ENCODE results near the gene BRSK2. TPM values are rescaled to one million over a fixed set of nuclear protein-coding genes. Genes with fewer than 3 reads are reported as not detected.

The BRSK2 gene
- total RNA-seq, 1 experiment from 2014 or later: 1.2 TPM

DNA sequence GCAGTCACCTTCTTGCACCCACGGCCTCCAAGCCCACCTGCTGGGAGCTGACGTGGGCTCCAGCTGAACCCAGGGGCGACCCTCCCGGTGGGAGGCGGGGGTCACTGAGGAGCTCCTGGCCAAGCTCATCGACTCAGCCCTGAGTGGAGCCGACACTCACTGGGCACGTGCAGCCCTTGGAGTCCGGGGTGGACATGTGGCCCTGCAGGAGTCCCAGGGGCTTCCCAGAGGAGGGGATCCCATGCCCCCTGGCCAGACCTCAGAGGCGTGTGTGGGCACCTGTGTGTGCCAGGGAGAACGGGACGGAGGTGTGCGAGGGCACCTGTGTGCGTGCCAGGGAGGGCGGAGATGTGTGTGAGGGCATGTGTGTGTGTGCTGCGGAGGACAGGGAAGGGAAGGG, 20.8 kb upstream of the BRSK2 start:
- H3K4me1 ChIP-seq (ENCODE audit: insufficient read depth, low read length): no peaks in the 10 kb centered on the region
- no peak overlapping the region for H3K9ac ChIP-seq (ENCODE audit: low read length)
- no peaks in the 10 kb centered on the region for H3K9me2 ChIP-seq (replicated peaks; ENCODE audit: low read length)
- no peaks in the 10 kb centered on the region for H4K20me1 ChIP-seq (ENCODE audit: low read length)
- no peak overlapping the region for H2AFZ ChIP-seq (ENCODE audit: low read length)
- no peak overlapping the region for H3K4me3 ChIP-seq (ENCODE audit: low read length)
- CTCF ChIA-PET: no interaction called here
- POLR2A ChIA-PET (ENCODE audit: unreplicated experiment): no interaction called here
- no TSS peak for BruUV-seq (replicated peaks)
- no peak overlapping the region for H3K4me2 ChIP-seq (ENCODE audit: low read length)
- DNase-seq (no peak), ATAC-seq (no peak)
- TF ChIP-seq EZH2 (IDR thresholded peaks at IDR 0.05; ENCODE audit: low read length, unreplicated experiment) (no peak), EZH2phosphoT487 (IDR thresholded peaks at IDR 0.05; ENCODE audit: borderline replicate concordance, low read length) (no peak)
- TF ChIP-seq, protein P1, sequence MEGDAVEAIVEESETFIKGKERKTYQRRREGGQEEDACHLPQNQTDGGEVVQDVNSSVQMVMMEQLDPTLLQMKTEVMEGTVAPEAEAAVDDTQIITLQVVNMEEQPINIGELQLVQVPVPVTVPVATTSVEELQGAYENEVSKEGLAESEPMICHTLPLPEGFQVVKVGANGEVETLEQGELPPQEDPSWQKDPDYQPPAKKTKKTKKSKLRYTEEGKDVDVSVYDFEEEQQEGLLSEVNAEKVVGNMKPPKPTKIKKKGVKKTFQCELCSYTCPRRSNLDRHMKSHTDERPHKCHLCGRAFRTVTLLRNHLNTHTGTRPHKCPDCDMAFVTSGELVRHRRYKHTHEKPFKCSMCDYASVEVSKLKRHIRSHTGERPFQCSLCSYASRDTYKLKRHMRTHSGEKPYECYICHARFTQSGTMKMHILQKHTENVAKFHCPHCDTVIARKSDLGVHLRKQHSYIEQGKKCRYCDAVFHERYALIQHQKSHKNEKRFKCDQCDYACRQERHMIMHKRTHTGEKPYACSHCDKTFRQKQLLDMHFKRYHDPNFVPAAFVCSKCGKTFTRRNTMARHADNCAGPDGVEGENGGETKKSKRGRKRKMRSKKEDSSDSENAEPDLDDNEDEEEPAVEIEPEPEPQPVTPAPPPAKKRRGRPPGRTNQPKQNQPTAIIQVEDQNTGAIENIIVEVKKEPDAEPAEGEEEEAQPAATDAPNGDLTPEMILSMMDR (conservative IDR thresholded peaks at IDR 0.05; ENCODE audit: low read depth, low read length): no peak
- no peaks in the 10 kb centered on the region for H3K36me3 ChIP-seq (ENCODE audit: low read depth, low read length)
- H3F3A ChIP-seq (ENCODE audit: low read length, unreplicated experiment): no peaks in the 10 kb centered on the region
- no peaks in the 10 kb centered on the region for H3K27me3 ChIP-seq (ENCODE audit: low read length)
- H3K79me2 ChIP-seq (ENCODE audit: low read length): no peaks in the 10 kb centered on the region
- H3K9me3 ChIP-seq (ENCODE audit: low read length): no peaks in the 10 kb centered on the region
- no peak overlapping the region for H3K27ac ChIP-seq (ENCODE audit: low read length)
- intact Hi-C loops (cut with micrococcal nuclease): no loop called here

DNA sequence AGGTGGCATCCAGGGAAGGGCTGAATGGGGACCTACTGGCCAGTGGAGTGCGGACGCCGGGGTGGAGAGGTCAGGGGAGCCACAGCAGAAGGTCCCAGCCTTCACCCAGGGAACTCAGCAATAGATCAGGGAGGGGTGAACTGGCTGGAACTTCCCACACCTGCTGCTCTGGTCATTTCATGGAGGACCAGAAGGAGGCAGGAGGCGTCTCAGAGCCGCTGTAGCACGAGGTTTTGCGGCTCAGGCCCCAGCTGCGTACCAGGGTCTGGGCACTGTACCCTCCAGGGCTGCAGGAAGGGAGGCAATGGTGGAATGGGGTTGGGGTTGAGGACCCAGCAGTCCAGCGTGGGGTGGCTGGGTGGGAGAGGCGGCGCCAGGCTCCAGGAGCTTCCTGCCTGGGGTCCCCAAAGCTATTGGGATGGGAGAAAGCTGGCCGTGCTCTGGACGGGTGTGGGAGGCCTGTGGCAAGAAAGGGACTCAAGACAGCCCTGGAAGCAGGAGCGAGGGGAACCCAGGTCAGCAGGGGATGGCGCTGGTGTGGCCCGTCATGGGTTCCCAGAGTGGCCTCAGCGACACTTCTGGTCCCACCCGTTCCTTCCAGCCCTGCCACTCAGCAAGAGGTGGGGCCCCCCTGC, 20.2 kb upstream of the BRSK2 start:
- Histone ChIP-seq H3K4me1 (ENCODE audit: insufficient read depth, low read length) (no peaks in the 10 kb centered on the region), H3K27me3 (ENCODE audit: low read length) (no peaks in the 10 kb centered on the region), H3K9me2 (replicated peaks; ENCODE audit: low read length) (no peaks in the 10 kb centered on the region), H3K79me2 (ENCODE audit: low read length) (no peaks in the 10 kb centered on the region), H3K4me3 (ENCODE audit: low read length) (no peak overlapping the region), H4K20me1 (ENCODE audit: low read length) (no peaks in the 10 kb centered on the region), H3K27ac (ENCODE audit: low read length) (no peak overlapping the region), H2AFZ (ENCODE audit: low read length) (no peak overlapping the region), H3K9ac (ENCODE audit: low read length) (no peak overlapping the region), H3F3A (ENCODE audit: low read length, unreplicated experiment) (no peaks in the 10 kb centered on the region), H3K36me3 (ENCODE audit: low read depth, low read length) (no peaks in the 10 kb centered on the region), H3K9me3 (ENCODE audit: low read length) (no peaks in the 10 kb centered on the region), H3K4me2 (ENCODE audit: low read length) (no peak overlapping the region)
- no TSS peak for BruUV-seq (replicated peaks)
- TF ChIP-seq EZH2 (IDR thresholded peaks at IDR 0.05; ENCODE audit: low read length, unreplicated experiment): no peak
- TF ChIP-seq, protein P1 (conservative IDR thresholded peaks at IDR 0.05; ENCODE audit: low read depth, low read length): no peak
- no peak for TF ChIP-seq EZH2phosphoT487 (IDR thresholded peaks at IDR 0.05; ENCODE audit: borderline replicate concordance, low read length)
- intact Hi-C loops (cut with micrococcal nuclease): no loop called here
- DNase-seq (no peak), ATAC-seq (no peak)
- POLR2A ChIA-PET (ENCODE audit: unreplicated experiment): no interaction called here
- CTCF ChIA-PET: no interaction called here

DNA sequence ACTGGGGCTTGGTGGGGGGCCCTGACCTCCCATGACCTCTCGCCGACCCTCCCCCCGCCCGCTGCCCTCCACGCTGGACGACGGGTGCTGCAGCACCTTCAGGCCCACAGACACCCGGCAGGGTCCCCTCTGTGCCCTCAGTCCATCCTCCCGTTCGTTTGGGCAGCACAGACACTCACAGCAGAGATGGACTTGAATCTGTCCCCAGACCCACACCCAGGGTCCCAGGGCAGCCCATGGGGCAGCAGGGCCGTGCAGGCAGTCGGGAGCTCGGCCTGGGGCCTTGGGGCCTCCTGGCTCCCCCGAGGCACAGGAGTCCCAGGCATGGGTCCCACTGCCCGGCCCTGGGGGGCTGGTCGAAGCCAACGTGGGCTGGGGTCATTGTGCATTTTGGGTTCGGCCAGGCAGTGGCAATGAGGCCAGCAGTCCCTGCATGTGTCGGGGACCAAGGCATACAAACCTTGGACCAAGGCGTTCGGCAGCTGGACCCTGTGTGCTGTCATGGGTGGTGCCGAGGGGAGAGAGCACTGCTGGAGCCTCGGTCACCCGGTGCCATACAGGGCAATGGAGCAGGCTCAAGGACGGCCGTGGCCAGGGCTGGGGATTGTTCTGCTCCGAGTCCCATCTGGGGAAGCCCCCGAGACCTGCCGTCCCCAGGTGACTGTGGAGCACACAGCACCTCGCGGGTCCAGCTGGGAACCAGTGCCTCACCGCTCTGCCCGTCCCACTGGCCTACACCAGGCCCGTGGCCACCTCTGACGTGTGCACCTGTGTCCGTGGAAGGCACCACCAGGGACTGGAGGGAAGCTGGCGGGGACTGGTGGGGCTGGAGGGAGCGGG, 19.3 kb upstream of the BRSK2 start:
- no peaks in the 10 kb centered on the region for H3K36me3 ChIP-seq (ENCODE audit: low read depth, low read length)
- H3K27me3 ChIP-seq (ENCODE audit: low read length): no peaks in the 10 kb centered on the region
- H3K4me3 ChIP-seq (ENCODE audit: low read length): no peak overlapping the region
- ATAC-seq (no peak), DNase-seq (no peak)
- POLR2A ChIA-PET (ENCODE audit: unreplicated experiment): no interaction called here
- H3K9me3 ChIP-seq (ENCODE audit: low read length): no peaks in the 10 kb centered on the region
- CTCF ChIA-PET: no interaction called here
- H2AFZ ChIP-seq (ENCODE audit: low read length): no peak overlapping the region
- no peak for TF ChIP-seq EZH2phosphoT487 (IDR thresholded peaks at IDR 0.05; ENCODE audit: borderline replicate concordance, low read length)
- TF ChIP-seq, protein P1 (conservative IDR thresholded peaks at IDR 0.05; ENCODE audit: low read depth, low read length): no peak
- no peak for TF ChIP-seq EZH2 (IDR thresholded peaks at IDR 0.05; ENCODE audit: low read length, unreplicated experiment)
- intact Hi-C loops (cut with micrococcal nuclease): no loop called here
- H3K9ac ChIP-seq (ENCODE audit: low read length): no peak overlapping the region
- no peak overlapping the region for H3K4me2 ChIP-seq (ENCODE audit: low read length)
- H3F3A ChIP-seq (ENCODE audit: low read length, unreplicated experiment): no peaks in the 10 kb centered on the region
- H4K20me1 ChIP-seq (ENCODE audit: low read length): no peaks in the 10 kb centered on the region
- H3K4me1 ChIP-seq (ENCODE audit: insufficient read depth, low read length): no peaks in the 10 kb centered on the region
- no TSS peak for BruUV-seq (replicated peaks)
- no peak overlapping the region for H3K27ac ChIP-seq (ENCODE audit: low read length)
- H3K79me2 ChIP-seq (ENCODE audit: low read length): no peaks in the 10 kb centered on the region
- H3K9me2 ChIP-seq (replicated peaks; ENCODE audit: low read length): no peaks in the 10 kb centered on the region
